Fibroblast of upper back skin (primary cell): ENCODE results near the gene SPATA9.
"Not testable (repeated sequence)": the region's sequence is repeated elsewhere in the genome, so short reads cannot be mapped to it uniquely, and the experiment has no call there.

Experiments
- DNase-seq: peaks from one replicate; pipeline ENCODE4 v3.0.0-alpha.2; 2013

SPATA9 gene

GRCh38 chr5:95672641-95673040 lies 10.2 kb downstream of the SPATA9 start:
- no peak for DNase-seq

- DNase-seq: no peak
Measured at GRCh38 chr5:95671826-95672225, 11.0 kb downstream of the SPATA9 start.

GRCh38 chr5:95670568-95670967 lies 12.2 kb downstream of the SPATA9 start:
- DNase-seq: peak; percentile 21

GRCh38 chr5:95669985-95670384 lies 12.8 kb downstream of the SPATA9 start:
- DNase-seq: no peak

- peak; percentile 91 for DNase-seq
Measured at GRCh38 chr5:95669540-95669939, 13.3 kb downstream of the SPATA9 start.

- peak; percentile 43 for DNase-seq
Measured at GRCh38 chr5:95668728-95669127, 14.1 kb downstream of the SPATA9 start.

GRCh38 chr5:95668216-95668615 lies 14.6 kb downstream of the SPATA9 start:
- DNase-seq: peak; percentile 67

- DNase-seq: no peak
Measured at GRCh38 chr5:95667678-95668077, 15.1 kb downstream of the SPATA9 start.

- no peak for DNase-seq
Measured at GRCh38 chr5:95667061-95667618, 15.7 kb downstream of the SPATA9 start.

GRCh38 chr5:95664204-95664786 lies 18.5 kb downstream of the SPATA9 start:
- DNase-seq: peak; percentile 36

- DNase-seq: no peak
Measured at GRCh38 chr5:95662946-95663345, 19.8 kb downstream of the SPATA9 start.

GRCh38 chr5:95660060-95660459 lies 22.7 kb downstream of the SPATA9 start:
- no peak for DNase-seq

GRCh38 chr5:95655575-95655974 lies 27.2 kb downstream of the SPATA9 start:
- no peak for DNase-seq

- no peak for DNase-seq
Measured at GRCh38 chr5:95654196-95654595, 28.6 kb downstream of the SPATA9 start.

- no peak for DNase-seq
Measured at GRCh38 chr5:95652849-95653248, 29.9 kb downstream of the SPATA9 start.

GRCh38 chr5:95649842-95650620 lies 32.8 kb downstream of the SPATA9 start:
- DNase-seq: no peak

GRCh38 chr5:95649274-95649673 lies 33.5 kb downstream of the SPATA9 start:
- DNase-seq: no peak

- no peak for DNase-seq
Measured at GRCh38 chr5:95647886-95648860, 34.6 kb downstream of the SPATA9 start.

GRCh38 chr5:95646569-95647431 lies 36.0 kb downstream of the SPATA9 start, which contains the start of gene RFESD:
RFESD (plus strand) TSS chr5:95646777; CDS start chr5:95652272, 5,495 bp downstream.
- peak; percentile 96 for DNase-seq

- DNase-seq: not testable (repeated sequence)
Measured at GRCh38 chr5:95646226-95646568, 36.6 kb downstream of the SPATA9 start.

- DNase-seq: peak; percentile 58
Measured at GRCh38 chr5:95644351-95645042, 38.3 kb downstream of the SPATA9 start.
